Endothelial cell of hepatic sinusoid (primary cell): ENCODE data around the gene FAF1.

Experiments
- in situ Hi-C: cut with HindIII; loops from 2 replicates; pipeline ENCODE4 v1.10.0; 2017; ENCODE audit warnings: low sequenced_read_pairs

FAF1 gene

DNA sequence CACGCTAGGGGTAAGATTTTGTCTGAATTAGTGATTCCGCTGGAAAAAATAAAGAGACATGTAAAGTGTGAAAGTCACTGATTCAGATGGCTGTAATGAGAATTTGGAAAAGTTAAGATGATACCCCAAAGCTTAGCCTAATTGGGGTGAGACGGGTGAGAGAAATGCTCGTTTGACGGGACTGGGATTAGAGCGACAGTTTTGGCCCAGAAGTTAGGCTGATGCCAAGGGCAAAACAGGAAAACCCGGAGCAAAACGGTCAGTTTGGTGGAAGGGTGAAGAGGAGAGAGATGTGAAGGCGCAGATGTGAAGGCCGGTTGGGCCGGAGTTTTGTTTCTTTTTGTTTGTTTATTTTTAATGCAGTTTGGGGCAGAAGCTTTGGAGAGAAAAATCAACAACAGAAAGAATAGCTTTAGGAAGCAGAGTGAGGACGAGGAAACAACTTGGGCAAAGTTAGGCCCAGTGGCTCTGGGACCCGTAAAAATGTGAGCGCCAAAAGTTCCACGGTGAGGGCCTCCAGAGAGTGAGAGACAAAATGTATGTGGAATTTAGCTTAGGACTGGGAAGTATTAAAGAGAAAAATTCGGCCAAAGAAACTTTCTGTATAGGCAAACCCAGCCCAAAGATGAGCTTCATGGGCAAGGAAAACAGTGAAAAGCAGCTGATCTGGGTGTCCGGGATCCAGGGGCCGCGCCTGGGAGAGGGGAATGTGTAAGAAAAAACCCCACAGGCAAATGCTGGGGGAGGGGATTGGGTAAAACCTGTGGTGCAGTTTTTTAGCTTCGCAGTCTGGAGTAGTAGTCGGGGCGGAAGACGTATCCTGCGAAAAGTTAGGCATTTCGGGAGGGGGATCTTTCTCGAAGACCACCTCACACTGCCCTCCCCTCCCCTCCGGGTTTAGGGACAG lies 538.0 kb downstream of the FAF1 start:
- in situ Hi-C loops, result no loop called here

DNA sequence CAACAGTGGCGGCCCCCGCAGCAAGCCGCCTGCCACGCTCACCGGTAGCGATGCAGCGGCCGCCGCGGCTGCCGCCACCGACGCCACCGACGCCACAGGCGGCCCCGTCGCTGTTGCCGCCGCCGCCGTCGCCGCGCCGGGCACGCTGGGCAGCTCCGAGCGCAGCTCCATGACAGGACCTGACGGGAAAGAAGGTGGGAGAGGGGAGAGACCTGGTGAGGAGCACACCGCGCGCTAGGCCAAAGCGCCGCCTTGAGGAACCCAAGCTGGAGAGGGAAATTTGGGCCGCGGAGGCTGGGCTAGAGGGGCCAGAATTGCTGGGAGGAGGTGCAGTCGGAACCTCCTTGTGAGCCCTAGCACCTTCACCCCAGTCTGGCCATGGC lies 538.7 kb downstream of the FAF1 start:
- in situ Hi-C loops, result no loop called here

DNA sequence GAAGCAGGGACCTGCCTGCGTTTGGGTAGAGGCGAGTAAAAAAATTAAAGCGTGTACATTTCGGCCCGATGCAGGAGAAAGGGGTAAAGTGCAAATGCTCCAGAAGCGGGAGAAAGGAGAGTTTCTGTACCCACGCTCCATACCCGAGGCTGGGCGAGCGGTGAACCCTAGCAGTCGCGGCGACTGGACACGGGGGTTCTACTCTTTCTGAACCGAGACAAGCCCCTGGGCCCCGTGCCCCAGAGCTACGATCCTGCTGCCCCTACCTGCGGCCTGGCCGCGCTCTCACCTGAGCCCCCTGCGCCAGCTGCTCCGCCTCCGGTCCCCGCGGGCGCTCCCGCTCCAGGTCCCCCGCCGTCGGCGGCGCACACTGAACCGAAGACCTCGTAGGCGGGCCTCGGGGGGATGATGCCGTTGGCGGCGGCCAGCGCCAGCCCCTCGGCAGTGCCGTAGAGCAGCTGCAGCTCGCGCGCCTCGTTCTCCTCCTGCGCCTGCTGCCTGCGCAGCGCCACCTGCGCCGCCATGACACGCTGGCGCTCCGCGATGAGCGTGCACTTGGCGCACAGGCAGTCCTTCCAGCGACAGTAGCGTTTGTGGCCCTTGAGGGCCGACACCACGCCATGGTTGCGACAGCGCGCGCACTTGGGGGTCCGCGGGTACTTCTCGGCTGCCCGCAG lies 539.2 kb downstream of the FAF1 start:
- in situ Hi-C loops, result no loop called here

DNA sequence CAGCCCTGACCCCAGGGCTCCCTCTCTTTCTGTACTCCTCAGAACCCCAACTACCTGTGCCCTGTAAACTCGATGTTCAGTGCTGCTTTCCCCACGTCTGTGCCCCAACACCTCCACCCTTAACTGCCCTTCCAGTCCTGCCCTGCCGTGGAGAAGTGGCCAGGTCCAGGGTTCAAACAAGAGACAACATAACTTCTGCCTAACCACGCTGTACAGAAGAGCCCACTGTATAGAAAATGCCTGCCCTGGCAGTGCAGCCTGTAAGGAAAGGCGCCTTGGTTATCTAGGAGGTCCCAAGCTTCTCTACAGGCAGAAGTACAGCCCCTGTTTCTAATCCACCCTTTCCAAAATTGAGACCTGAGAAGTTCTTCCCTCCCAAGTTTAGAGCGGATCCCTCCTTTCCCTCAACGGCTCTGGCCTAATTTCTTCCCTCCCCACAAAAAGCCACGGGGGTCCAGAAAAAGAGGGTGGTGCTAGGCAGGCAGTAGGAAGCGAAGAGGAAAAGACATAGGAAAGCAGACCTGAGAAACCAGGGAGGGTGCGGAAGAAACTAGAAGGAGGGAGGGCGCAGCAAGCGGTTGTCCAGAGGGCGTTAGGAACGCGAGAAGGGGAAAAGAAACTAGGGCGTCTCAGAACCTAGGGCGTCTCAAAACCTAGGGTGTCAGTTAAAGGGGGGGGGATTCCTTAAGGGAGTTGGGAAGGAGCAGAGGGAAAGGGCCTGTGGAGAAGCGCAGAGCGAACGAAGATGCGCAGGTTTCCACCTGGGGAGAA lies 540.0 kb downstream of the FAF1 start:
- in situ Hi-C loops, result no loop called here

DNA sequence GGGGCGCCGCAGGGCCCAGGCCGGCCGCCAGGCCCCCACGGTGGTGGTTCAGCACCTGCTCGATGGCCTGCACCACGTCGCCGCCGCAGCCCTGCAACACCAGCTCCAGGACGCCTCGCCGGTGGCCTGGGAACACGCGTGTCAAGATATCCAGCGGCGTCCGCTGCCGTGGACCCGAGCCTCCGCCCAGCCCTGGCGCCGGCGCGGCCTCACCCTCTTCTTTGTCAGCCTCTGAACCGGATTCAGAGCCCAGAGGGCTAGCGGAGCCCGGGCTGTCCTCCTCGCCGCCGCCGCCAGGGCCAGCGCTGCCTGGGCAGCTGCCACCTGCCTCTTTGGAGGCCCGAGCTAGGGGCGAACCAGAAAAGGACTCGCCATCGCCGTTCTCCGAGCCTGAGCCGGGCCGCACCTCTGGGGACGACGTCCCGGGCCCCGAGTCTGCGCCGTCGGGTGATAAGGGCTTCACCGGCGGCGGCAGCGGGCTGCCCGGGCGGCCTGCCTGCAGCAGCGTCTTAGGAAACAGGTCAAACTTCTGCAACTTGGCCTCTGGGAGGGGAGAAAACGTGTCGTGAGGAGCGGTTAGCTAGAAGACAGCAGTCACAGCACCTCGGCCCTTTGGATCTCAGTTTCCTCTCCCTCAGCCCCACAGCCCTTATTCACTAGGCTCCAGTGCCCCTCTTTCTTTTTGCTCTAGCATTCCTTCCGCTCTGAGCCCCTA lies 540.7 kb downstream of the FAF1 start:
- in situ Hi-C loops, result no loop called here

DNA sequence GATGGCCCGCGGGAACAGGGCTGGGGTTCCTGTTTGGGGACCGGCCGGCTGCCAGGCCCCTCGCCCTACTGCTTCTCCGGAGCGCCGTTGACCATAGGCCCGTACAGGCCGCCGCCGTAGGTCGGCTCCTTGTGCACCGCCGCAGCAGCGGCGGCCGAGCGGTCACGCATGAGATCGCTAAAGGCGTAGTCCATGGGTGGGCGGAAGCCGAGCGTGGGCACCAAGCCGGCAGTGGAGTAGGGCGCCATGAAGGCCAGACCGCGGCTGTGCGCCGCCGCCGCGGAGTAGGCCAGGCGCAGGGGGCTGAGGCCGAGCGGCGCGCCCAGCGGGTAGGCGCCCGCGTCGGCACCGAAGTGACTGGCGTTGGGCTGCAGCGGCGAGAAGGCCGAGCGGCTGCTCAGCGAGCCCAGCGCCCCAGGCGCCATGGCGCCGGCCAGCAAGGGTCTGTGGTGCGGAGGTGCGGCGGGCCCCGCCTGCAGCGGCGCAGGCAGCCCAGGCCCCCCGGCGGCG lies 541.4 kb downstream of the FAF1 start:
- in situ Hi-C loops, result no loop called here

DNA sequence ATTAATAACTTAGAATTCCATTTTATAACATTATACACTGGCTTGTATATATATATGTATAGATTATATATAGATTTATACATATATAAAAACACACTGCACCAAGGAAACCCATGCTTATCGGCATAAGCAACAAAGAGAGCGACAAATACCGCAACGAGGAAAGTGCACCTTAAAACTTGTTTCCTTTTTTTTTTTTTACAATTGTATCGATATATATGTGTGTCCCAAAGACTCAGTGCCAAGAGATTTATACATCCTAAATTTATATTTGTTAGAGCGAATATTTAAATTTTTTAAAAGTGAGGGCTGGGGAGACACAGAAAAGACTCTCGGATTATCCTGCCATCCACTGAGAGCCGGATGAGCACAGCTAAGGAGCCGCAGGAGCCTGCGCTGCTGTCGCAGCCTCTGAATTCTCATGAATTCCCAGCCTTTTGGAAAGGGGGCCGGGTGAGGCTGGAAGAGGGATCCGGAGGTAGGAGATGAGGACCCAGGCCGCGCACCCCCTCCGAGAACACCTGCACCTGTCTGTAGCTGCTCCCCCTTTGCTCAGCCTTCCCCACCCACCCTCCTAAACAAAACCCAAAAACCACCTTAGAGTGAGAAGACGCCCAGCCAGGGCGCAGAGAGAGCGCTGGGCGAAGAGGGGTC lies 542.0 kb downstream of the FAF1 start:
- in situ Hi-C loops, result no loop called here

DNA sequence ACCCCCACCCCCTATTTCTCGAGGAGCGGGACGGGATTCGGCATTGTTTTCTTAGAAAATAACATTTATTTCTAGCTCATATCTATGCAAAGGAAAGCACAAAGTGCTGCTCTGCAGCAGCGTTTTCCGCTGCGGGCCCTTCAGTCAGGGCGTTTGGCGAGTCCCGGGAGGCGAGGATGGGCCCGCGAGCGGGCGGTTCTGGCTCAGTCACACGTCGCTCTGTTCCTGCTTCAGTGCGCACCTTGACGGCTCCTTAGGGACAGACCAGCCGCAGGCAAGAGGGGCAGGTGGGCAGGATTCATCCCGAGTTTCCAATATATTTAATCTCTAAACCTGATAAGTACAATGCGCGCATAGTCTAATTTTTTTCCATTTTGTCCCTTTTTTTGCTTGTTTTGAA lies 542.6 kb downstream of the FAF1 start:
- in situ Hi-C loops, result no loop called here

DNA sequence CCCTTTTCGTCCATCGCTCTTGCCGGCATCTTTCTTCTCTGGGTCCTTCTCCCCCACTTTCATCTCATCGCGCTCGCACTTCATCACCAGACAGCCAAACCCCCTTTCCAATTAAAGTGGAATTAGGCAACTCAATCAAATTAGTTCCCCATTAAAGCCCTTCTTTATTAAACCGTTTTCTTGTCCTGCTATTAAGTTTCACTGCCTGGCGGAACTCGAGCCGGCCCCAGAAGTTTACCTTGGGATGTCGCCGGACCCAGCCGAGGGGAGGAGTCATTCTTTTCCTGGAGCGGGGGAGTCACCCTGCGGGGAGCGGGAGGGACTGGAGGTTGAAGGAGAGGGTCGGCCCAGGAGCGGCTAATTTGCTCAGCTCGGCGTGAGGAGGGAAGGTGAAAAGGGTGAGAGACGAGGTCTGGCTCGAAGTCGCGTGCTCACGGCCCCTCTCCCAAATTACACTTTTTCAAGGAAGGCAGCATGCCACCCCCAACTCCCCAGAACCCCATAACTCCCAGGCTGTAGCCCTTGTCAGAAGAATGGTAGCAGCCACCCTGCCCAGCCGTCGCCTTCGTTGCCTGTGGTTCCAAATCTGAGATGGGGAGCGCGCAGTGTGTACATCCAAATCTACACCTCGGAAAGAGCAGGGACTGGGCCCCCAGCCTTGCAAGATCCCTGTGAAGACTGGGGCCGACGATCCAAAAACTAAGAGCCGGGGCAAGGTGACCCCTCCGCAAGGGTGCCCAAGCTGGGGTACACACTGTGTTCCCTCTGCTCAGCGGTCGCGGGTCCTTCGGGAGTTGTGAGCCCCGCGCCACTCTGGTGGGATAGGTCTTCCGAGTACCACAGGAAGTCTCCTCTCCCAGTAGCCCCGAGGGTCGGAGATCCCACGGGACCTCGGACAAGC lies 543.3 kb downstream of the FAF1 start:
- in situ Hi-C loops, result no loop called here

DNA sequence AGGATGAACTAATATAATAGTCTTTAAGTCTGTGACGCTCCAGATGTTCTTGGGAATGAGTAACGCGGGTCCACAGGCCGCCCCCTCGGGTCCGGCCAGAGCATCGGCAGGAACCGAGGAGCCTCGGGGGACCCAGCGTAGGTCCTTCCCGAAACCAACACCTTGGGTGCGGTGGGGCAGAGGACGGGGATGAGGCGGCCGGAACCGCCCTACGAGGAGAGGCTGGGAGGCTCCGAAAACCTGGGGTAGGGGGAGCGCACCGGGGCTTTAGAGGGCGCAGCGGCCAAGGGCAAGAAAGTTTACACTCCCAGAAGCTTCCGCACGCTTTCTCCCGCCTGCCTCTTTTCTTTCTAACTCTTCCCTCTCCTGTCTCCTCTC lies 543.9 kb downstream of the FAF1 start:
- in situ Hi-C loops, result no loop called here

DNA sequence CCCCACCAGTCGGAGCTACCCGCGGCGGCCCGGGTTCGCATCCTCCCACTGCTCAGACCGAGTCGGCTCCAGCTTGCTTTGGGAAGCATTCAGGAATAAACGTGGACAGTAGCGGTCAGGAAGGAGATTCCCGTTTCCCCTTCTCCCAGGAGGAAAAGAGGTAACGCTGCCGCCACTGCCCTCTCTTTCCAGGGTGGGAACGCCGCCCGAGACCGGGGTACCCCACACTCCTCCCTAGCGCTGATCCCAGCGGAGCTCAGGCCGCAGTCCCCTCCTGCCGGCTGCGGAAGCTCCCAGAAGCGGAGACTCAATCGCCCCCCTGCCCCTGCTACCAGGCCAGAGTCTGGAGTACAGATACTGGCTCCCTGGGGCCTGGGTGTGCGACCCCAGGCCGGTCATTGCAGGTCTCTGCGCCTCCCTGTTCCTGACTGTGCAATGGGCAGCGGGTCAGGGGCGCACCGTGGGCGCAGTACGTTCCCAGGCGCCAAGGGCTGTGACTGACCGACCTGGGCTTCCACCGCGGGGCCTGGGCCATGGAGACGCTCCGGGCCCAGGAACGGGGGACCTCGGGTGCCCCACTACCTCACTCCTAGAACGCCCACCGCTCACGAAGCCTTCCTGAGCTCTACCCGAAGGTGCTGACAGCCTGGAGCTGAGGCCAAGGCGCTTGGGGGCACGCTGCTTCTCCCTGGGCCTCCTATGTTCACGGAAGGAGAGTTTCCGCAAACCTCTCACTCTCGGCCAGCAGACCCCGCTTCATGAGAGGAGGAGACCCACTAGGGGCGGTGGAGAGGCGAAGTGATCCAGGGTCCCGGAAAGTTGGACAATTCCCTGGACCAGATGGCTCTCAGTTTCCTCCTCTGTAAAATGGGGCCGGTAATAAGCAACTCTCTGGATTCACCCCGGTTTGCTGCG lies 544.6 kb downstream of the FAF1 start:
- in situ Hi-C loops, result no loop called here

DNA sequence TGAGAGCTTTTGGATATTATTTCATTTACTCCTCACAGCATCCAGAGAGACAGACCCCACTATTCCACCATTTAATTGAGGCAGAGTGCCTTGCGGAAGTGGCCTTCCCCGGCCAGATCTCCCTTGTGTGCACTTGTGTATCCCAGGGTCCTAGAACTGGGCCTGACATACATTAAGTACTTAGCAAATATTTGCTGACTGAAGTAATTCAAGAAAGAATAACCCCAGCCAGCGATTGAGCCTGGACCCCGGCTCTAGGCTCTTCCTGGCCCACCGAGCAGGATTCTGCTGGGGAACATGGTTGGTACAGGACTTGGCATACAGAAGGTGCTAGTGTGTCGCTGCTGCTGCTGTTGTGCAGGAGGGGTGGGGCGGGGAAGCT lies 545.2 kb downstream of the FAF1 start:
- in situ Hi-C loops, result loop anchor here (5.0 kb wide), 1 partner anchor 83 kb away; no protein-coding TSS in a partner anchor

DNA sequence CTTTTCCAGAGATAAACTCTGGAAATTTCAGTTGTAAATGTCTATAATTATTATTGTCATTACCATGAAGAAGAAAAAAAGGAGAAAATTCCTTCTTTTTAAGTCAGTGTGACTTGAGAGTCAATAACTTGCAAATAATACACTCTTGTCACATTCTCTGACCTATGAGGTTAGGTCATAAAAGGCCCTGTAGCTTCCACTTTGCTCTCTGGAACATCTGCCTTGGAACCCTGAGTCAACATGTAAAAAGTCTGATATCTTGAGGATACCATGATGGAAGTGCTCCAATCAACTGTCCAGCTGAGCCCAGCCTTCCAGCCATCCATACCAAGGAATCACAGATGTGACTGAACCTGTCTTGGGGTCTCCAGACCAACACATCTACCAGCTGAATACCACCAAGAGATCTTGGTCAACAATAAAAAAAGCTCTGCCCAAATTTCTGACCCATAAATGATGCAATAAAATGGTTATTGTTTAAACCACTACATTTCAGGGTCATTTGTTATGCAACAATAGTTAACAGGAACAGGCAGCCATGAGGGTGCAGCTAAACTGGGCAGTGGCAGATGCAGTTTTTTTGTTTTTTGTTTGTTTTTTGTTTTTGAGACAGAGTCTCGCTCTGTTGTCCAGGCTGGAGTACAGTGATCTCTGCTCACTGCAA lies 547.1 kb downstream of the FAF1 start:
- in situ Hi-C loops, result loop anchor here (5.0 kb wide), 1 partner anchor 81 kb away; no protein-coding TSS in a partner anchor

DNA sequence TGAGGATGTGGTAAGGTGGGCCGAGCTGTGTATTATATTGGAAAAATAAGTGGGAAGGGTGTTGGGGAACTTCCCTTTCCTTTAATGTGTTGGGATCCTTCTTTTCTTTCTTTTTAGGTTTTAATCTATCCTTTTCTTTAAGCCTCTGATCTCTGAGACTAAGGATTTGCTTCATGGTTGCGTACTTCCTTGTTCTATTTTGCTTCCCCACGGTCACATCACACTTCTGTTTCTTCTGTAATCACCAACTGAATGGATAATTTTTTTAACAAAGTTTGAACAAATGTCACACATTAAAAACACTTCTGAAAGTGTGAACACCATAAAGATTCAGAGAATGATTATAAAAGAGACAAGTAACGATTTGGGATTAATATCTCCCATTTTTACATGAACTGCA lies 554.3 kb downstream of the FAF1 start:
- in situ Hi-C loops, result no loop called here

DNA sequence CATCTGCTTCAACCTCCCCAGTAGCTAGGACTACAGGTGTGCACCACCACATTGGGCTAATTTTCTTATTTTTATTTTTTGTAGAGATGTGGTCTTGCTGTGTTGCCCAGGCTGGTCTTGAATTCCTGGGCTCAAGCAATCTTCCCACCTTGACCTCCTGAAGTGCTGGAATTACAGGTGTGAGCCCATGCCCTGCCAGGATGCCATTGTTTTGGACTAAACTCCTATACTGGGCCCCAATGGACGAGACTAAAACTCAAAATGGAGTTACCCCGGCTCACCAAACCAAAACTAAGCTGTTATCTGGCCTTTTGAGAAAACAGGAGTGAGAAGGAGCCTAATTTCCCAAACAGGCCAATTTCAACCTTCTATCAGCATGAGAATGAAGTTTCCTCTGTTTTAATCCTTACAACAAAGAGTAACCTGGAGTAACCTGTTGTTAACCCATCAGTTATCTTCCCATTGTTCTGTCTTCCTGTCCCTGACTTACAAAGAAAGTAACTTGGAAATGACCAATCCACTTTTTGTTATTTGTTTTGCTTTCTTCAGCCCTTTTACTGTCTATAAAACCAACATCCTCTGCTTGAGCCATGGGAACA lies 566.4 kb downstream of the FAF1 start:
- in situ Hi-C loops, result no loop called here
